LNCAP (cell line): Measurements from ENCODE around the gene ZNF778.

Experiments
- TF ChIP-seq, protein P1 (sequence below): fragments of 450-650 bp; IDR thresholded peaks from 2 replicates; pipeline ENCODE4 v1.5.1; 2017; ENCODE audit warnings: mild to moderate bottlenecking

Gene ZNF778

GRCh38 chr16:89217388-89218191 is at the start of gene ZNF778:
Gene ZNF778 (plus strand): TSS chr16:89217703. CDS start chr16:89221128, 3,425 bp downstream.
- TF ChIP-seq, protein P1, sequence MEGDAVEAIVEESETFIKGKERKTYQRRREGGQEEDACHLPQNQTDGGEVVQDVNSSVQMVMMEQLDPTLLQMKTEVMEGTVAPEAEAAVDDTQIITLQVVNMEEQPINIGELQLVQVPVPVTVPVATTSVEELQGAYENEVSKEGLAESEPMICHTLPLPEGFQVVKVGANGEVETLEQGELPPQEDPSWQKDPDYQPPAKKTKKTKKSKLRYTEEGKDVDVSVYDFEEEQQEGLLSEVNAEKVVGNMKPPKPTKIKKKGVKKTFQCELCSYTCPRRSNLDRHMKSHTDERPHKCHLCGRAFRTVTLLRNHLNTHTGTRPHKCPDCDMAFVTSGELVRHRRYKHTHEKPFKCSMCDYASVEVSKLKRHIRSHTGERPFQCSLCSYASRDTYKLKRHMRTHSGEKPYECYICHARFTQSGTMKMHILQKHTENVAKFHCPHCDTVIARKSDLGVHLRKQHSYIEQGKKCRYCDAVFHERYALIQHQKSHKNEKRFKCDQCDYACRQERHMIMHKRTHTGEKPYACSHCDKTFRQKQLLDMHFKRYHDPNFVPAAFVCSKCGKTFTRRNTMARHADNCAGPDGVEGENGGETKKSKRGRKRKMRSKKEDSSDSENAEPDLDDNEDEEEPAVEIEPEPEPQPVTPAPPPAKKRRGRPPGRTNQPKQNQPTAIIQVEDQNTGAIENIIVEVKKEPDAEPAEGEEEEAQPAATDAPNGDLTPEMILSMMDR: no peak

DNA sequence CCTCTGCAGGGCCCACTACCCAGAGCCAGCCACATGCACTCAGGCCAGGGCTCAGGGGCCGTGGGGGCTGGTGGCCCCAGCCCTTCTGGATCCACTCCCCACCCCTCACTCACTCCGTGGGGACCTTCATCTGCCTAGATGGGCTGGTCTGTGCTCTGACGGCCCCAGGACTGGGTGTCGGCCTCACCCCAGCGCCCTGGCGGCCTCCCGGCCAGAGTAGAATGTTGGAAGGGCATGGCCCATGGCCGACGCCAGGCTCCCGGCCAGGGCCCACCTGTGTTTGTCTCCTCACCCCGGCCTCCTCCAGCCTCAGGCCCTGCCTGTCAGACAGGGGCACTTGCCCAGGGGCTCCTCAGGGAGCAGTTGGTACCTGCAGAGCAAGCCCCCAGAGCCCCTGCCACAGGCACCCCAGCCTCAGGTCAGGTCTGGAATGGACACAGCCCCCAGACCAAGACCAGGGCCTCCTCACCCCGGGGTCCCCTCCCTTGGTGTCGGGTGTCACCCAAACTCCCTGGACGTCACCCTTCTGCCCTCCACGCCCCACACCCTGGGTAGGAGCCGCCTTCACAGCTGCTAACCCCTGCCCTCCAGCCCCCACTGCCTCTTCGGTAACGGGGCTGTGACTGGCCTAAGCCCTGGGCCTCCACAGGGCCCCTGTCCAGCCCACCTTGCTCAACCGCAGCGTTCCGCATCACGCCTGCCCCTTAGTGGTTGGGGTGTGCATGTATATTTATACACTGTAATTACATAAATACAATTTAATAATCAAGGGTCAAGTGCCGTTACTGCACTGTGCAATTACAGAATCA is 48.9 kb upstream of the ZNF778 start:
- TF ChIP-seq, protein P1: no peak

DNA sequence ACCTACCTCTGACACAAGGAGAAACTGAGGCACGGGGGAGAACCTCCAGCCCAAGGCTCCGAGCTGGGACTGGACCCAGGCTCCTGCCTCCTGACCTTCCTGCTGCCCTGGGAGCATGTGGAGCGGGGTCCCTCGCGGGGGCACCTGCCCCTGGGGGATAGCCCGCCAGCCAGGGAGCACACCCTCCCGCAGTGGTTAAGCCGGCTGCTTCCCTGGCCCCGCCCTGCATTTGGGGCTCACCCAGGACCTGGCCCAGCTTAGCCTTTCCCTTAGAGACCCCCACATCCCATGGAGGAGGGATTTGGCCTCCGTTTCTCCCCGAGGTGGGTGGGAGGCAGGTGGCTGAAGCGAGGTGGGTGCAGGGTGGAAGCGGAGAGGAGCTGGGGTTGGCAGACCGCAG is 47.7 kb upstream of the ZNF778 start:
- TF ChIP-seq, protein P1: no peak

GRCh38 chr16:89170346-89171215 is 46.9 kb upstream of the ZNF778 start:
- TF ChIP-seq, protein P1: peak; percentile 15; the same call in 1 of the 2 replicates

DNA sequence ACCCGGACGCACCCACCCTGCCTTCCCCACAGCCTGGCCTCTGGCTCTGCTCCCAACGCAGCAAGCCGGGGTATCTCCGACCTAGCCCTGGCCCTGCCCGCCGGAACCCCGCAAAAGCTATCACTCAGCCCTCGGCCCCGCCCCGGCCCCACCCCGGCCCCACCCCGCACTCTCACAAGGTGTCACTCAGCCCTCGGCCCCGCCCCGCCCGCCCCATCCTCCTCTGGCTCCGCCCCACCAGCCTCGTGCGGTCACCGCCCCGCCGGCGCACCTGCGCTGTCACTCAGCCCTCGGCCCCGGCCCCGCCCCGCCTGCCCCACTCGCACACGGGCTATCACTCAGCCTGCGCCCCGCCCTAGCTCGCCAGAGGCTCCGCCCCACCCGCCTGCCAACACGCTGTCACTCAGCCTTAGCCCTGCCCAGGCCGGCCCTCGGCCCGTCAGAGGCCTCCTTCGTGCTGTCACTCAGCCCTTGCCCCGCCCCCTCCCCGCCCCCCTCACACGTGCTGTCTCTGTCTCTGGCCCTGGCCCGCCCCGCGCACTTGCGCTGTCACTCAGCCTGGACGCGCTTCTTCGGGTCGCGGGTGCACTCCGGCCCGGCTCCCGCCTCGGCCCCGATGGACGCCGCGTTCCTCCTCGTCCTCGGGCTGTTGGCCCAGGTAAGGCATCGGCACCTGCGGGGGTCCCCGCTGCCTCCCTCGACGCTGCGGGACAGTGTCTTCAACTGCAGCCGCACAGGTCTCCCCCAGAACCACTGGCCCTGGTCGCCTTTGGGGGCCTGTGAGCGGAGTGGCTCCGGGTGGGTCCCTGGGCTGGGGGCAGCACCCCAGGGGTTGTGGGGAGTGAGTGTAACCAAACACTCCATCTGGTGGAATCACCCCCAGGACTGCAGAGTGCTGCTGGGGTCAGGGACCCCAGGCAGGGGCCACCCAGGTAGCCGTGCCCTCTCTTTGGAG is 46.0 kb upstream of the ZNF778 start, which contains the start of gene CDH15:
TSS of gene CDH15 (plus strand) at position 533 of the 955 bp plus-strand sequence. CDS start at position 617, 84 bp downstream.
- TF ChIP-seq, protein P1: no peak

DNA sequence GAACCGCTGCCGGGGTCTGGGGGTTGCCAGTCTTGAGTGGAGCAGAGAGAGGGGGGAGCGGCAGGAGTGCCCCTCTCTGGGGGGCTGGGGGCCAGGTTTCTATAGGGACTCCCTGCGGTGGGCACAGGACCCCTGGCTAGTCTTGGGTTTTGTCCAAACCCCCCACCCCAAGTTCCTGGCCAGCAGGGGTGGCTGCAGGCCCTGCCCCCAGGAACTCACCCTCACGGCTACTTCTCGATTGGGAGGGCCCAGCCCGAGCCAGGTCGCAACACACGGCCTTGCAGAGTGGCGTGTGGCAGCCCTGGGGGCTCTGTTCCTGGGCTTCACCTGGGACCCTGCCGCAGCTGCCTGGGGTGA is 45.4 kb upstream of the ZNF778 start:
- TF ChIP-seq, protein P1: no peak
